Measurements from ENCODE around the gene SH3PXD2B.

DNA sequence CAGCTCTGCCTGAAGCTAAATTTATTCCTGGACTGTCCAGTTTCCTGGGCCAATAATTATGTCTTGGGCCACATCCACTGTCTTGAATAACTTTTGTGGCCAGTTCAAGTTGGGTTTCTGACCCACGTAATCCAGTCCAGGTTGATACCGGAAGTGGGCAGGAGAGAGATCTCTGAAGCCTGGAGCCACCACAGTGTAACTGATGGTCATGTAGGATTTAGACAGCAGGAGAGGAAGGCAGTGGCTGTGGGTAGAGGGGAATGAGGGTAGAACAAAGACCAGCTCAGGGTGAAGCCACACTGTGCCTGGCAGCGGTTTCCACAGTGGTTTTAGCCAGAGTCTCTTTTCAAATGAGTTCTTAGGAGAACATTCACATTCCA is 30.2 kb downstream of the SH3PXD2B start:
- no peak for TF ChIP-seq POLR2A (IDR thresholded peaks at IDR 0.05)
- TF ChIP-seq, protein P1, sequence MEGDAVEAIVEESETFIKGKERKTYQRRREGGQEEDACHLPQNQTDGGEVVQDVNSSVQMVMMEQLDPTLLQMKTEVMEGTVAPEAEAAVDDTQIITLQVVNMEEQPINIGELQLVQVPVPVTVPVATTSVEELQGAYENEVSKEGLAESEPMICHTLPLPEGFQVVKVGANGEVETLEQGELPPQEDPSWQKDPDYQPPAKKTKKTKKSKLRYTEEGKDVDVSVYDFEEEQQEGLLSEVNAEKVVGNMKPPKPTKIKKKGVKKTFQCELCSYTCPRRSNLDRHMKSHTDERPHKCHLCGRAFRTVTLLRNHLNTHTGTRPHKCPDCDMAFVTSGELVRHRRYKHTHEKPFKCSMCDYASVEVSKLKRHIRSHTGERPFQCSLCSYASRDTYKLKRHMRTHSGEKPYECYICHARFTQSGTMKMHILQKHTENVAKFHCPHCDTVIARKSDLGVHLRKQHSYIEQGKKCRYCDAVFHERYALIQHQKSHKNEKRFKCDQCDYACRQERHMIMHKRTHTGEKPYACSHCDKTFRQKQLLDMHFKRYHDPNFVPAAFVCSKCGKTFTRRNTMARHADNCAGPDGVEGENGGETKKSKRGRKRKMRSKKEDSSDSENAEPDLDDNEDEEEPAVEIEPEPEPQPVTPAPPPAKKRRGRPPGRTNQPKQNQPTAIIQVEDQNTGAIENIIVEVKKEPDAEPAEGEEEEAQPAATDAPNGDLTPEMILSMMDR (IDR thresholded peaks at IDR 0.05), result no peak

All from lower leg skin (tissue), 3 donors.